Naive B cell (primary cell): Measurements from ENCODE around the gene DDAH2. TPM values are rescaled to one million over a fixed set of nuclear protein-coding genes. Genes with fewer than 3 reads are reported as not detected.

Experiments used
- ATAC-seq, 2 donors: fragments of 150-1000 bp; cut with Tn5 transposase; 2 replicates each; pipeline ENCODE4 v1.10.0; 2021; ENCODE audit warnings: low read depth in 2 of 2, mild to moderate bottlenecking in 2 of 2, moderate library complexity in 2 of 2
- DNase-seq: peaks from one replicate; pipeline ENCODE4 v3.0.0; 2022
- H3K27ac Mint-ChIP-seq, 6 donors: one replicate each; pipeline ENCODE4 v1.8.0; 2020 to 2022; ENCODE audit warnings: mild to moderate bottlenecking in 6 of 6, mixed read lengths in 6 of 6, moderate library complexity in 5 of 6, inconsistent platforms in 2 of 6
- H3K27me3 Mint-ChIP-seq, 3 donors: one replicate each; pipeline ENCODE4 v1.8.0; 2021 to 2022; ENCODE audit warnings: mixed read lengths in 3 of 3, mild to moderate bottlenecking in 1 of 3
- H3K36me3 Mint-ChIP-seq, 2 donors: one replicate each; pipeline ENCODE4 v1.8.0; 2020 to 2022; ENCODE audit warnings: mixed read lengths in 2 of 2, inconsistent platforms in 1 of 2, mild to moderate bottlenecking in 1 of 2
- H3K4me1 Mint-ChIP-seq, 3 donors: one replicate each; pipeline ENCODE4 v1.8.0; 2020 to 2022; ENCODE audit warnings: mixed read lengths in 3 of 3, inconsistent platforms in 1 of 3, mild to moderate bottlenecking in 1 of 3, moderate library complexity in 1 of 3
- H3K4me3 Mint-ChIP-seq, 8 donors: one replicate each; pipeline ENCODE4 v1.8.0; 2020 to 2022; ENCODE audit warnings: mild to moderate bottlenecking in 8 of 8, mixed read lengths in 8 of 8, moderate library complexity in 8 of 8, inconsistent platforms in 2 of 8
- H3K9me3 Mint-ChIP-seq, 7 donors: one replicate each; pipeline ENCODE4 v1.8.0; 2020 to 2022; ENCODE audit warnings: mixed read lengths in 7 of 7, mild to moderate bottlenecking in 5 of 7, inconsistent platforms in 2 of 7, moderate library complexity in 1 of 7
- polyA plus RNA-seq, 6 donors: library from polyadenylated mRNA; unstranded; fragments of 300-500 nt; fragmentation: Illumina TruSeq; gene quantifications; one replicate each; pipeline ENCODE4 v1.2.3, GENCODE V29; 2021; ENCODE audit warnings: low read depth in 6 of 6

The DDAH2 gene
- polyA plus RNA-seq, 6 donors from 2014 or later, result 57.1 to 87.6 (median 82.1) TPM

GRCh38 chr6:31693535-31693934, 35.6 kb downstream of the DDAH2 start:
- H3K4me3 Mint-ChIP-seq, result no peak overlapping the region

GRCh38 chr6:31692886-31693285, 36.2 kb downstream of the DDAH2 start:
- Mint-ChIP-seq H3K9me3 (no peaks in the 10 kb centered on the region), H3K4me3 (no peak overlapping the region), H3K27me3 (no peaks in the 10 kb centered on the region), H3K4me1 (peaks cover 16 to 30% (median 20%) of the 10 kb centered on the region in 3 donors), H3K36me3 (peaks cover 3 to 18% of the 10 kb centered on the region in 2 donors), H3K27ac (peak overlapping the region in 1 of 6 donors; percentile 26)
- DNase-seq (no peak), ATAC-seq (no peak)

More at GRCh38 chr6:31693535-31693934, 35.6 kb downstream of the DDAH2 start:
- ATAC-seq (no peak), DNase-seq (no peak)
- H3K4me1 Mint-ChIP-seq, result peaks cover 18 to 30% (median 23%) of the 10 kb centered on the region in 3 donors
- H3K9me3 Mint-ChIP-seq, result no peaks in the 10 kb centered on the region
- peak overlapping the region in 2 of 6 donors; percentile 44 to 68 for H3K27ac Mint-ChIP-seq
- H3K36me3 Mint-ChIP-seq, result peaks cover 6 to 16% of the 10 kb centered on the region in 2 donors
- no peaks in the 10 kb centered on the region for H3K27me3 Mint-ChIP-seq

- Mint-ChIP-seq H3K36me3 (peaks cover 0 to 18% of the 10 kb centered on the region in 2 donors), H3K9me3 (no peaks in the 10 kb centered on the region), H3K4me1 (peaks cover 11 to 25% (median 17%) of the 10 kb centered on the region in 3 donors), H3K27ac (peak overlapping the region in 1 of 6 donors; percentile 26), H3K4me3 (no peak overlapping the region), H3K27me3 (no peaks in the 10 kb centered on the region)
- DNase-seq, result no peak
- no peak for ATAC-seq
Measured at GRCh38 chr6:31692353-31692752, 36.7 kb downstream of the DDAH2 start.

- Mint-ChIP-seq H3K36me3 (peaks cover 0 to 17% of the 10 kb centered on the region in 2 donors), H3K27me3 (no peaks in the 10 kb centered on the region), H3K4me1 (peaks cover 11 to 24% (median 17%) of the 10 kb centered on the region in 3 donors), H3K4me3 (no peak overlapping the region), H3K27ac (no peak overlapping the region), H3K9me3 (no peaks in the 10 kb centered on the region)
- ATAC-seq, result no peak
- no peak for DNase-seq
Measured at GRCh38 chr6:31691564-31692108, 37.5 kb downstream of the DDAH2 start.

DNA sequence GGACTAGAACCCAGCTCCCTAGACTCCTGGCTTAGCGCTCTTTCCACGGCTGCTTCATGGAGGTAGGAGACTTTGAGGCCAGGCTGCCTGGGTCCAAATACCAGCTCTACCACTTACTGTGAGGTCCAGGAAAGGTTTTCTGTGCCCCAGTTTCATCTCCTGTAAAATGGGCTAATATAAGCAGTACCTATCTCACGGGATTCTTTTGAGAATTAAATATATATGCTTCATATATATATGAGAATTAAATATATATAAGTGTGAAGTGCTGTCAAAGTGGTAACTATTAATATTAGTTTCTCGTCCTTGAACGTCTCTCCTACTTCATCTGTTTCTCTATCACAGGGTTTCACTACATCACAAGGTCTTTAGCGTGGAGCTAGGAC, 38.0 kb downstream of the DDAH2 start:
- no peak for DNase-seq
- H3K4me3 Mint-ChIP-seq, result no peak overlapping the region
- no peak overlapping the region for H3K27ac Mint-ChIP-seq
- H3K27me3 Mint-ChIP-seq, result no peaks in the 10 kb centered on the region
- H3K36me3 Mint-ChIP-seq, result peaks cover 0 to 22% of the 10 kb centered on the region in 2 donors
- ATAC-seq, result no peak
- no peaks in the 10 kb centered on the region for H3K9me3 Mint-ChIP-seq
- H3K4me1 Mint-ChIP-seq, result peaks cover 11 to 24% (median 17%) of the 10 kb centered on the region in 3 donors

- H3K36me3 Mint-ChIP-seq, result peaks cover 0 to 24% of the 10 kb centered on the region in 2 donors
- DNase-seq (no peak), ATAC-seq (no peak)
- peak overlapping the region in 3 of 6 donors; percentile 4 to 71 (median 8) for H3K27ac Mint-ChIP-seq
- peaks cover 11 to 24% (median 17%) of the 10 kb centered on the region in 3 donors for H3K4me1 Mint-ChIP-seq
- no peaks in the 10 kb centered on the region for H3K9me3 Mint-ChIP-seq
- H3K4me3 Mint-ChIP-seq, result no peak overlapping the region
- H3K27me3 Mint-ChIP-seq, result no peaks in the 10 kb centered on the region
Measured at GRCh38 chr6:31690231-31691077, 38.6 kb downstream of the DDAH2 start.

DNA sequence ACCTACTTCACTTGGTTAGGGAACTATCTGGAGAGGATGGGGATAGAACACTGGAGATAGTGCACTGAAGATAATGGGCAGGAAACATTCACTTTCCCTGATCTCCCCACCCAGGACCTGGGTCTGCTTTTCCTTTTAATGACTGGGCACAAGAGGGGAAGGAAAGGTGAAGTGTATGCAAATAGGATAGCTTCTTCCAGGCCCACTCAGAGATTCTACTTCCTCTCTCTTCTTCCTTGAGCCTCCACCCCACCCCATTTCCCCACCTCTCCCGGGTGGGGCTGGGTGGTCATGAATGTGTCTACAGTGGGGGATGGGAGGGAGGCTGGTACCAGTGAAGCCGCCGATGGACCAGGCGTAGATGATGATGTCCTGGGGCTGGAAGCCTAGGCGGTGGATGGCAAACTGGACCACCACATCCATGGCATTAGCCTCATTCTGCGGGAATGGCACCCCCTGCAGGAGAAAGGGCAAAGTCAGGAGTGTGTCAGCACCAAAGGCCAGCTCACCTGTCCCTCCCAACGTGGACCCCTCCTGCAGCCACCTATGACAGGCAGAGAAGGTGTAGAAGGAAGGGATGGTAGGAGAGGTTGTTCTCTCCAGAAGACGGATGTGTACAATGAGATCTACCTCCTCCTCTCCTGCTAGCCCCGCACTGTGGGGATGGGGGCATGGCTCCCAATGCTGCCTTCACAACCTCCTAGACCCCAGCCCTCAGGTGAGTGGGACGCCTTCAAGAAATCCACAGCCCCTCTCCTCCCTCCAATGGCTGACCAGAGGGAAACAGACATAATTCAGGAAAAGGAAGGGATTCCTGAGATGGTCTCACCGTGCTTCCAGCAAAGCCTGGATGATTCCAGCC, 39.6 kb downstream of the DDAH2 start:
- H3K36me3 Mint-ChIP-seq, result peaks cover 0 to 24% of the 10 kb centered on the region in 2 donors
- H3K27me3 Mint-ChIP-seq, result no peaks in the 10 kb centered on the region
- peak overlapping the region in 4 of 6 donors; percentile 55 to 78 (median 66) for H3K27ac Mint-ChIP-seq
- DNase-seq (no peak), ATAC-seq (no peak)
- no peaks in the 10 kb centered on the region for H3K9me3 Mint-ChIP-seq
- H3K4me3 Mint-ChIP-seq, result peak overlapping the region in 1 of 8 donors; percentile 42
- H3K4me1 Mint-ChIP-seq, result peaks cover 11 to 24% (median 17%) of the 10 kb centered on the region in 3 donors

DNA sequence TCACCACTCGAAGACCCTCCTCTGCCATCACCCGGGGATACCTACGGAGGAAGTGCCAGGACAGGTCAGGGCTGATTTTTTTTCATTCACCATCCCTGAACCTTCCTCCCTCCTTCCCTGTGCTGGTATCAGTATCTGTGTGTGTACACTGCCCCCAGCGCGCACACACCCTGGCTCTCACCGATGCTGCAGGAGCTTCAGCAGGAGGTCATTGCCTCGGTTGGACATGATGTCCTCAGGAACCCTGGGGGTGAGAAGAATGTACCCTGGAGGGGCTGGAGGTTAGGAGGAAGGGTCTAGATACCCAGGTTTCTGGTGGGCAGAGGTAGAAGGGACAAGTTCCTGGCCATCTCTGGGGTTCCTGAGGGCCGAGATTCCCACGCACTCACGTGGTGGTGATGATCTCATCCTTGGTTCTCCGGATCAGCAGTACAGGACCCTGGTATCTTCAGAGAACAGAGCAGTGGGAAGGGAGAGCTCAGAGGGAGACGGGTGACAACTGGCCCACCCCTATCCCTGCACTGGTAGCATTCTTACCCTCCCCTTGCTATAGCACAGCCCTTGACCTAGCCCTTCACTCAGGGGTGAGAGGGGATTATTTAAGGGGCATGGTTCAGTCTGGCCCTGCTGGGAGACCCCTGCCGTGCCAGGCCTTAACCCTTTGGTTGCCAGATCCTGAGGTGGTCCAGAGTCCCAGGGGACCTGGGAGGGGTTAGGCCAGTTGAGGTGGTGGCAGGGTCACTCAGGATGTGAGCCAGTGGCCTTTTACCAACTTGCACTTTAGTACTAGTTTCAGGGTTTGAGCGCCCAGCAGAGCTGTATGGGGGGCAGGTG, 41.0 kb downstream of the DDAH2 start:
- peak overlapping the region in 2 of 6 donors; percentile 10 to 84 for H3K27ac Mint-ChIP-seq
- ATAC-seq (no peak), DNase-seq (no peak)
- H3K4me3 Mint-ChIP-seq, result no peak overlapping the region
- peaks cover 18 to 23% (median 22%) of the 10 kb centered on the region in 3 donors for H3K4me1 Mint-ChIP-seq
- peaks cover 0 to 19% of the 10 kb centered on the region in 2 donors for H3K36me3 Mint-ChIP-seq
- H3K27me3 Mint-ChIP-seq, result no peaks in the 10 kb centered on the region
- no peaks in the 10 kb centered on the region for H3K9me3 Mint-ChIP-seq

DNA sequence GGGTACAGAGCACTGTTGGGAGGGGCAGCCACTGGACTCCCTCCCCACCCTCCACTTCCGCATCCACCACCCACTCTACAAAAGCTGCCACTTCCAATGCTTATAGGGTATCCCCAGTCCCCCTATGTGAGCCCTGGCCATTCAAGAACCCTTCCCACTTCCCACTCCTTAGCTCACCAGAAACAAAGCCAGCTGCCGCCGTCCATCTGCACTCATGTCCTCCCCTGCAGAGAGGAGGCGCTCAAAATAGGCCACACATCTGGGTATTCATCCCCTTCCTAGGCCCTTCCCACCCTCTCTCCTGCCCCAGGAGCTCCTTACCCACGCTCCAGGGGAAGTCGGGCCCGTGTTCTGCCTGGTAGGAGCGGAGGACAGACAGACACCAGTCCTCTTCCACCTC, 41.8 kb downstream of the DDAH2 start:
- H3K27me3 Mint-ChIP-seq, result no peaks in the 10 kb centered on the region
- H3K36me3 Mint-ChIP-seq, result peaks cover 0 to 15% of the 10 kb centered on the region in 2 donors
- no peak for ATAC-seq
- H3K4me3 Mint-ChIP-seq, result no peak overlapping the region
- no peak overlapping the region for H3K27ac Mint-ChIP-seq
- no peaks in the 10 kb centered on the region for H3K9me3 Mint-ChIP-seq
- no peak for DNase-seq
- H3K4me1 Mint-ChIP-seq, result peaks cover 18 to 30% (median 19%) of the 10 kb centered on the region in 3 donors

- no peak for ATAC-seq
- Mint-ChIP-seq H3K4me3 (no peak overlapping the region), H3K27ac (peak overlapping the region in 4 of 6 donors; percentile 7 to 91 (median 70)), H3K36me3 (peaks cover 0 to 15% of the 10 kb centered on the region in 2 donors), H3K4me1 (peaks cover 21 to 38% (median 21%) of the 10 kb centered on the region in 3 donors), H3K27me3 (no peaks in the 10 kb centered on the region), H3K9me3 (no peaks in the 10 kb centered on the region)
- DNase-seq, result no peak
Measured at GRCh38 chr6:31686483-31686882, 42.6 kb downstream of the DDAH2 start.

DNA sequence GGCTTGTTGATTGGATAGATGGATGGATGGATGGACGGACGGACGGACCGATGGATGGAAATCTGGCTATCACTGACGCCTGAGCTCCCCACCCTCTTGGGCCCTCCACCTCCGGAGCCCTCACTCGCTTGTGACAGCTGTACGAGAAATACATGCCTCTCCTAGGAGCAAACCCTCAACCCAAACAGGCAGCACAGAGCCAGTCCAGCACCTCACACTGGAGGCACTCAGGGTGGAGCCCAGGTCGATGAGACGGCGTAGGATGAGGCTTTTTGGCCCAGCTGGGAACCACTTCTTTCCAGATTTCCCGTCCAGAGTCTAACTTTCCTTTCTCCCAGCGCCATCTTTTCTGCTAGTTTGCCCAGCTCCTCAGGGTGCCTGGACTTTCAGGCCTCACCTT, 45.5 kb downstream of the DDAH2 start:
- Mint-ChIP-seq H3K27me3 (no peaks in the 10 kb centered on the region), H3K4me1 (peaks cover 17 to 40% (median 26%) of the 10 kb centered on the region in 3 donors), H3K27ac (peak overlapping the region in 2 of 6 donors; percentile 3 to 91), H3K36me3 (peaks cover 0 to 15% of the 10 kb centered on the region in 2 donors), H3K9me3 (no peaks in the 10 kb centered on the region), H3K4me3 (peak overlapping the region in 4 of 8 donors; percentile 57 to 79 (median 62))
- no peak for DNase-seq
- no peak for ATAC-seq

- no peaks in the 10 kb centered on the region for H3K27me3 Mint-ChIP-seq
- ATAC-seq, result peak; percentile 61 to 64
- H3K9me3 Mint-ChIP-seq, result no peaks in the 10 kb centered on the region
- DNase-seq, result peak; percentile 29
- peaks cover 36 to 49% (median 42%) of the 10 kb centered on the region in 3 donors for H3K4me1 Mint-ChIP-seq
- peaks cover 0 to 3% of the 10 kb centered on the region in 2 donors for H3K36me3 Mint-ChIP-seq
- H3K27ac Mint-ChIP-seq, result peak overlapping the region in 5 of 6 donors; percentile 16 to 86 (median 73)
- H3K4me3 Mint-ChIP-seq, result peak overlapping the region; percentile 72 to 90 (median 85)
Measured at GRCh38 chr6:31681135-31681671, 47.9 kb downstream of the DDAH2 start.
